Endodermal cell (in vitro differentiated cells): ENCODE results near the gene WHRN. TPM values are rescaled to one million over a fixed set of nuclear protein-coding genes. Genes with fewer than 3 reads are reported as not detected.

Experiments used
- DNase-seq: peaks from one replicate; pipeline ENCODE4 v3.0.0-alpha.2; 2017
- H3K27ac ChIP-seq: 2 replicates; pipeline ENCODE4 v1.5.1; 2013; ENCODE audit warnings: mild to moderate bottlenecking, low read depth, low read length, moderate library complexity
- H3K27me3 ChIP-seq: 2 replicates; pipeline ENCODE4 v1.6.1; 2013; ENCODE audit warnings: mild to moderate bottlenecking, low read length, moderate library complexity; ENCODE audit not compliant: insufficient read depth, control insufficient read depth, poor library complexity, severe bottlenecking
- H3K36me3 ChIP-seq: 2 replicates; pipeline ENCODE4 v1.7.0; 2013; ENCODE audit warnings: mild to moderate bottlenecking, low read length, moderate library complexity; ENCODE audit not compliant: control insufficient read depth, insufficient read depth
- H3K4me1 ChIP-seq: one replicate; pipeline ENCODE4 v1.7.0; 2013; ENCODE audit warnings: low read length; ENCODE audit not compliant: control insufficient read depth, insufficient read depth
- H3K4me3 ChIP-seq: 2 replicates; pipeline ENCODE4 v1.5.1; 2013; ENCODE audit warnings: mild to moderate bottlenecking, low read length, moderate library complexity
- H3K9ac ChIP-seq: 2 replicates; pipeline ENCODE4 v1.6.1; 2013; ENCODE audit warnings: mild to moderate bottlenecking, low read length, moderate library complexity; ENCODE audit not compliant: poor library complexity, severe bottlenecking; ENCODE audit errors: extremely low read depth
- H3K9me3 ChIP-seq: 2 replicates; pipeline ENCODE4 v1.6.1; 2013; ENCODE audit warnings: mild to moderate bottlenecking, low read length, moderate library complexity; ENCODE audit not compliant: control insufficient read depth
- H3K27ac Mint-ChIP-seq: 2 replicates; pipeline ENCODE4 v1.8.0; 2020; ENCODE audit warnings: mixed read lengths
- H3K27me3 Mint-ChIP-seq: 2 replicates; pipeline ENCODE4 v1.8.0; 2021; ENCODE audit warnings: mild to moderate bottlenecking, mixed read lengths; ENCODE audit not compliant: insufficient read depth
- H3K36me3 Mint-ChIP-seq: 2 replicates; pipeline ENCODE4 v1.8.0; 2020; ENCODE audit warnings: low read depth, mixed read lengths
- H3K4me1 Mint-ChIP-seq: 2 replicates; pipeline ENCODE4 v1.8.0; 2020; ENCODE audit warnings: mixed read lengths
- H3K4me3 Mint-ChIP-seq: 2 replicates; pipeline ENCODE4 v1.8.0; 2020; ENCODE audit warnings: mild to moderate bottlenecking, moderate library complexity, mixed read lengths
- H3K9me3 Mint-ChIP-seq: 2 replicates; pipeline ENCODE4 v1.8.0; 2020; ENCODE audit warnings: mild to moderate bottlenecking, mixed read lengths
- CTCF ChIP-seq: fragments of 200-600 bp; sonication (generic); conservative IDR thresholded peaks from 2 replicates; pipeline ENCODE4 v1.5.0; 2021; ENCODE audit warnings: antibody characterized with exemption, mild to moderate bottlenecking
- WGBS, 2 experiments: methylation state at CpG; one replicate each; pipeline versions ENCODE4 v1.1.5 to v1.1.7; 2013; ENCODE audit warnings: missing lambda C conversion rate in 2 of 2, mixed read lengths in 1 of 2; ENCODE audit not compliant: insufficient coverage in 1 of 2, insufficient read length in 1 of 2; 5-methylcytosine and 5-hydroxymethylcytosine counted together
- total RNA-seq, 2 donors: library from RNA; stranded (reverse); fragmentation: NEBNext Ultra II Directional in 1 of 2; extraction: Animal tissue kit (Norgen Biotek cat#: 25700) in 1 of 2; gene quantifications; 2 replicates in 1 of 2; 3 replicates in 1 of 2; pipeline ENCODE4 v1.2.1, GENCODE V29; 2021

The WHRN gene
- total RNA-seq, 2 donors from 2014 or later: 7.0 to 12.8 TPM

GRCh38 chr9:114522286-114522685 lies 17.0 kb upstream of the WHRN start:
- Histone ChIP-seq H3K9ac (no peak overlapping the region), H3K36me3 (no peaks in the 10 kb centered on the region), H3K9me3 (no peaks in the 10 kb centered on the region), H3K27ac (no peak overlapping the region), H3K27me3 (peaks cover 53% of the 10 kb centered on the region), H3K4me1 (no peaks in the 10 kb centered on the region), H3K4me3 (no peak overlapping the region)
- Mint-ChIP-seq H3K27ac (no peak overlapping the region), H3K36me3 (no peaks in the 10 kb centered on the region), H3K4me3 (no peak overlapping the region), H3K4me1 (peaks cover 6% of the 10 kb centered on the region), H3K27me3 (peaks cover 49% of the 10 kb centered on the region), H3K9me3 (no peaks in the 10 kb centered on the region)
- peak; percentile 42 for DNase-seq
- no peak for TF ChIP-seq CTCF
- WGBS, 2 experiments: 79 to 80% methylated on average over 1 to 2 of the region's 2 CpGs

- Mint-ChIP-seq H3K36me3 (no peaks in the 10 kb centered on the region), H3K4me1 (peaks cover 6% of the 10 kb centered on the region), H3K9me3 (no peaks in the 10 kb centered on the region), H3K27ac (no peak overlapping the region), H3K27me3 (peaks cover 46% of the 10 kb centered on the region), H3K4me3 (no peak overlapping the region)
- Histone ChIP-seq H3K4me3 (no peak overlapping the region), H3K9ac (no peak overlapping the region), H3K4me1 (peaks cover 3% of the 10 kb centered on the region), H3K36me3 (no peaks in the 10 kb centered on the region), H3K27ac (no peak overlapping the region), H3K27me3 (peaks cover 50% of the 10 kb centered on the region), H3K9me3 (no peaks in the 10 kb centered on the region)
- peak; percentile 10 for DNase-seq
- no peak for TF ChIP-seq CTCF
Observed at GRCh38 chr9:114521846-114522245, 16.6 kb upstream of the WHRN start.

GRCh38 chr9:114518599-114519022 lies 13.3 kb upstream of the WHRN start:
- no peak overlapping the region for H3K4me3 ChIP-seq
- peaks cover 7% of the 10 kb centered on the region for H3K4me1 ChIP-seq
- Mint-ChIP-seq H3K36me3 (no peaks in the 10 kb centered on the region), H3K27ac (no peak overlapping the region), H3K4me3 (no peak overlapping the region), H3K27me3 (peaks cover 40% of the 10 kb centered on the region), H3K4me1 (peaks cover 11% of the 10 kb centered on the region), H3K9me3 (no peaks in the 10 kb centered on the region)
- no peaks in the 10 kb centered on the region for H3K36me3 ChIP-seq
- H3K9me3 ChIP-seq: no peaks in the 10 kb centered on the region
- no peak overlapping the region for H3K9ac ChIP-seq
- DNase-seq: peak; percentile 41
- TF ChIP-seq CTCF: no peak
- peaks cover 21% of the 10 kb centered on the region for H3K27me3 ChIP-seq
- no peak overlapping the region for H3K27ac ChIP-seq
- WGBS, 2 experiments: 91 to 100% methylated on average over 1 to 4 of the region's 4 CpGs
